Trophoblast cell (in vitro differentiated cells and primary cell): ENCODE measurements around the gene MAGIX.

Experiments
- DNase-seq, 2 donors: peaks; one replicate each; pipeline ENCODE4 v3.0.0-alpha.2; 2016
- H2AFZ ChIP-seq: 2 replicates; pipeline ENCODE4 v1.6.1; 2013; ENCODE audit warnings: low read length, moderate library complexity, mild to moderate bottlenecking; ENCODE audit not compliant: insufficient read depth, poor library complexity
- H2AK5ac ChIP-seq: 2 replicates; pipeline ENCODE4 v1.6.1; 2013; ENCODE audit warnings: mild to moderate bottlenecking, low read length
- H2BK120ac ChIP-seq: 2 replicates; pipeline ENCODE4 v1.6.1; 2013; ENCODE audit warnings: low read length, mild to moderate bottlenecking, moderate library complexity; ENCODE audit not compliant: insufficient read depth, poor library complexity
- H2BK12ac ChIP-seq: 2 replicates; pipeline ENCODE4 v1.6.1; 2013; ENCODE audit warnings: mild to moderate bottlenecking, low read length, moderate library complexity
- H2BK5ac ChIP-seq: 2 replicates; pipeline ENCODE4 v1.6.1; 2013; ENCODE audit warnings: low read length, low read depth, moderate library complexity, mild to moderate bottlenecking; ENCODE audit not compliant: poor library complexity
- H3K14ac ChIP-seq: 2 replicates; pipeline ENCODE4 v1.6.1; 2013; ENCODE audit warnings: mild to moderate bottlenecking, low read length
- H3K18ac ChIP-seq: 2 replicates; pipeline ENCODE4 v1.6.1; 2013; ENCODE audit warnings: mild to moderate bottlenecking, low read length
- H3K23ac ChIP-seq: 2 replicates; pipeline ENCODE4 v1.6.1; 2013; ENCODE audit warnings: low read length
- H3K27ac ChIP-seq: 2 replicates; pipeline ENCODE4 v1.5.1; 2013; ENCODE audit warnings: low read depth, mild to moderate bottlenecking, inconsistent platforms, low read length, moderate library complexity
- H3K27me3 ChIP-seq: 2 replicates; pipeline ENCODE4 v1.6.1; 2013; ENCODE audit warnings: inconsistent platforms, mild to moderate bottlenecking, low read length, moderate library complexity; ENCODE audit not compliant: insufficient read depth
- H3K36me3 ChIP-seq, 2 experiments: 1 replicate in 1 of 2; 2 replicates in 1 of 2; pipeline ENCODE4 v1.6.1; 2013; ENCODE audit warnings: low read length in 2 of 2, mild to moderate bottlenecking in 2 of 2, moderate library complexity in 1 of 2; ENCODE audit not compliant: insufficient read depth in 2 of 2, control insufficient read depth in 1 of 2
- H3K4ac ChIP-seq: 2 replicates; pipeline ENCODE4 v1.6.1; 2013; ENCODE audit warnings: low read depth, mild to moderate bottlenecking, low read length, moderate library complexity
- H3K4me1 ChIP-seq, 2 experiments: 1 replicate in 1 of 2; 2 replicates in 1 of 2; pipeline ENCODE4 v1.6.1; 2013; ENCODE audit warnings: low read length in 2 of 2, mild to moderate bottlenecking in 2 of 2, moderate library complexity in 1 of 2; ENCODE audit not compliant: insufficient read depth in 2 of 2, control insufficient read depth in 1 of 2
- H3K4me2 ChIP-seq: 2 replicates; pipeline ENCODE4 v1.6.1; 2013; ENCODE audit warnings: inconsistent platforms, mild to moderate bottlenecking, low read length, moderate library complexity
- H3K4me3 ChIP-seq: 2 replicates; pipeline ENCODE4 v1.5.1; 2013; ENCODE audit warnings: mild to moderate bottlenecking, low read depth, low read length, inconsistent platforms
- H3K79me1 ChIP-seq: one replicate; pipeline ENCODE4 v1.6.1; 2013; ENCODE audit warnings: low read length
- H3K79me2 ChIP-seq: 2 replicates; pipeline ENCODE4 v1.6.1; 2013; ENCODE audit warnings: low read length, mild to moderate bottlenecking; ENCODE audit not compliant: control insufficient read depth, insufficient read depth, poor library complexity
- H3K9ac ChIP-seq: 2 replicates; pipeline ENCODE4 v1.6.1; 2013; ENCODE audit warnings: mild to moderate bottlenecking, low read length
- H3K9me3 ChIP-seq: 2 replicates; pipeline ENCODE4 v1.6.1; 2013; ENCODE audit warnings: low read depth, mild to moderate bottlenecking, control low read depth, inconsistent platforms, low read length; ENCODE audit not compliant: insufficient read depth
- H4K12ac ChIP-seq: 2 replicates; pipeline ENCODE4 v1.6.1; 2013; ENCODE audit warnings: low read depth, mild to moderate bottlenecking, low read length, moderate library complexity
- H4K8ac ChIP-seq: 2 replicates; pipeline ENCODE4 v1.6.1; 2013; ENCODE audit warnings: low read depth, mild to moderate bottlenecking, low read length, moderate library complexity
- H4K91ac ChIP-seq: one replicate; pipeline ENCODE4 v1.6.1; 2013; ENCODE audit warnings: low read depth, mild to moderate bottlenecking, low read length, moderate library complexity
- WGBS: extraction: QIAGEN DNeasy Blood & Tissue Kit; methylation state at CpG from one replicate; pipeline ENCODE4 v1.1.7; 2013; ENCODE audit warnings: missing lambda C conversion rate; ENCODE audit not compliant: insufficient read length, insufficient coverage; ENCODE audit errors: extremely low coverage; 5-methylcytosine and 5-hydroxymethylcytosine counted together

The MAGIX gene

GRCh38 chrX:49203536-49203935 is 41.0 kb downstream of the MAGIX start:
- H3K79me1 ChIP-seq = no peaks in the 10 kb centered on the region
- no peak overlapping the region for H3K14ac ChIP-seq
- no peaks in the 10 kb centered on the region for H3K79me2 ChIP-seq
- no peak for DNase-seq
- H3K27me3 ChIP-seq = no peaks in the 10 kb centered on the region
- no peak overlapping the region for H4K8ac ChIP-seq
- H2BK12ac ChIP-seq = no peak overlapping the region
- H2BK5ac ChIP-seq = no peak overlapping the region
- H3K4me1 ChIP-seq = peaks cover 0 to 2% of the 10 kb centered on the region in 2 experiments
- no CpG with 5 or more reads among the region's 3 CpGs for WGBS
- no peak overlapping the region for H4K12ac ChIP-seq
- H3K4me3 ChIP-seq = no peak overlapping the region
- H2AK5ac ChIP-seq = no peak overlapping the region
- no peak overlapping the region for H3K4ac ChIP-seq
- H3K4me2 ChIP-seq = no peak overlapping the region
- no peak overlapping the region for H3K23ac ChIP-seq
- H2AFZ ChIP-seq = no peak overlapping the region
- no peaks in the 10 kb centered on the region for H3K9me3 ChIP-seq
- no peak overlapping the region for H2BK120ac ChIP-seq
- no peak overlapping the region for H3K27ac ChIP-seq
- H3K18ac ChIP-seq = no peak overlapping the region
- no peak overlapping the region for H3K9ac ChIP-seq
- no peaks in the 10 kb centered on the region for H3K36me3 ChIP-seq
- no peak overlapping the region for H4K91ac ChIP-seq

DNA sequence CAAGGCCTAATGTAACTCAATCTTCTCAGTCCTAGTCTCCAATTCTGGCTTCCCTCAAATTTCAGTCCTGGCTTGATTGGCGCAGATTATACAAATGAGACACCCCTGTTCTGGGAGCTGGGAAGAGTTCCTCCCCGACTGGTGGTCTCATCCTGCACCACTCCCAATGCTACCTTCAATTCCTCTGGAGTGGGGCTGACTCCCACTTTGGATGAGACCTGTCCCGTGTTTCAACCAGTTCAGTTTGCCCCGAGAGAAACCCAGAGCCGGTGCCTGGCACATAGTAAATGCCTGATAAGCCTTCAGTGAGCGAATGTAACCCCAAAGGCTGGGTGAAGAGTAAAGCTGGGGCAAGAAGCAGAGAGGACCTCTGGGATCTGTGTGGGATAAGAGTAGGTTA is 41.5 kb downstream of the MAGIX start:
- Histone ChIP-seq H2AFZ (no peak overlapping the region), H2BK12ac (no peak overlapping the region), H3K4me2 (no peak overlapping the region), H2AK5ac (no peak overlapping the region), H3K18ac (no peak overlapping the region), H2BK5ac (no peak overlapping the region), H2BK120ac (no peak overlapping the region), H3K23ac (no peak overlapping the region), H4K91ac (no peak overlapping the region), H3K4me3 (no peak overlapping the region), H4K12ac (no peak overlapping the region), H3K14ac (no peak overlapping the region), H3K9me3 (no peaks in the 10 kb centered on the region), H3K36me3 (no peaks in the 10 kb centered on the region), H4K8ac (no peak overlapping the region), H3K27ac (no peak overlapping the region), H3K79me2 (no peaks in the 10 kb centered on the region), H3K4ac (no peak overlapping the region), H3K9ac (no peak overlapping the region), H3K79me1 (no peaks in the 10 kb centered on the region), H3K27me3 (no peaks in the 10 kb centered on the region), H3K4me1 (peaks cover 0 to 2% of the 10 kb centered on the region in 2 experiments)
- no peak for DNase-seq
- WGBS = no CpG with 5 or more reads among the region's 6 CpGs

- no peaks in the 10 kb centered on the region for H3K9me3 ChIP-seq
Measured at GRCh38 chrX:49204709-49205108, 42.2 kb downstream of the MAGIX start.

GRCh38 chrX:49205443-49205842 is 42.9 kb downstream of the MAGIX start:
- H3K23ac ChIP-seq = no peak overlapping the region
- no peak overlapping the region for H3K14ac ChIP-seq
- peak overlapping the region; percentile 54 for H4K12ac ChIP-seq
- no peaks in the 10 kb centered on the region for H3K9me3 ChIP-seq
- H3K36me3 ChIP-seq = no peaks in the 10 kb centered on the region
- no peak overlapping the region for H2BK12ac ChIP-seq
- no peak overlapping the region for H2AK5ac ChIP-seq
- H3K27ac ChIP-seq = no peak overlapping the region
- no peak overlapping the region for H3K4me2 ChIP-seq
- H3K27me3 ChIP-seq = no peaks in the 10 kb centered on the region
- no peak overlapping the region for H2BK120ac ChIP-seq
- H3K9ac ChIP-seq = no peak overlapping the region
- H2BK5ac ChIP-seq = no peak overlapping the region
- no CpG with 5 or more reads among the region's 13 CpGs for WGBS
- peaks cover 0 to under 1% of the 10 kb centered on the region in 2 experiments for H3K4me1 ChIP-seq
- H3K79me1 ChIP-seq = no peaks in the 10 kb centered on the region
- H2AFZ ChIP-seq = no peak overlapping the region
- no peak overlapping the region for H3K18ac ChIP-seq
- H4K91ac ChIP-seq = no peak overlapping the region
- no peak overlapping the region for H4K8ac ChIP-seq
- no peak for DNase-seq
- no peaks in the 10 kb centered on the region for H3K79me2 ChIP-seq
- no peak overlapping the region for H3K4me3 ChIP-seq
- H3K4ac ChIP-seq = no peak overlapping the region

More at GRCh38 chrX:49204709-49205108, 42.2 kb downstream of the MAGIX start:
- Histone ChIP-seq H3K79me1 (no peaks in the 10 kb centered on the region), H2AFZ (no peak overlapping the region), H3K27me3 (no peaks in the 10 kb centered on the region), H4K91ac (no peak overlapping the region), H3K4me1 (peaks cover 0 to 2% of the 10 kb centered on the region in 2 experiments), H2BK5ac (no peak overlapping the region), H2BK120ac (no peak overlapping the region), H4K8ac (no peak overlapping the region), H3K27ac (no peak overlapping the region), H3K18ac (no peak overlapping the region), H2BK12ac (no peak overlapping the region), H3K14ac (no peak overlapping the region), H3K36me3 (no peaks in the 10 kb centered on the region), H2AK5ac (no peak overlapping the region), H3K9ac (no peak overlapping the region), H3K4ac (no peak overlapping the region), H3K79me2 (no peaks in the 10 kb centered on the region), H3K4me2 (no peak overlapping the region), H3K23ac (no peak overlapping the region), H3K4me3 (no peak overlapping the region), H4K12ac (no peak overlapping the region)
- DNase-seq = no peak
- no CpG with 5 or more reads among the region's 4 CpGs for WGBS
